ENCODE data around the gene CPT1A. TPM values are rescaled to one million over a fixed set of nuclear protein-coding genes. Genes with fewer than 3 reads are reported as not detected.

CPT1A gene
- total and polyA plus RNA-seq, 7 donors, result 12.0 to 87.8 (median 33.9) TPM

GRCh38 chr11:68766786-68767185 is 74.9 kb downstream of the CPT1A start:
- Histone ChIP-seq H3K36me3 (peaks cover 53 to 86% (median 59%) of the 10 kb centered on the region in 4 donors), H3K4me1 (no peaks in the 10 kb centered on the region), H3K27ac (no peak overlapping the region), H3K4me3 (no peak overlapping the region), H3K27me3 (no peaks in the 10 kb centered on the region), H3K9me3 (no peaks in the 10 kb centered on the region)
- intact Hi-C loops (cut with DNase I), result no loop called here
- no peak for DNase-seq
- 95 to 97% methylated on average over 8 of the region's 8 CpGs for WGBS, 2 donors
- no peak for TF ChIP-seq EP300 (IDR thresholded peaks at IDR 0.05)
- no peak for TF ChIP-seq POLR2A (IDR thresholded peaks at IDR 0.05)
- TF ChIP-seq POLR2AphosphoS5 (IDR thresholded peaks at IDR 0.05), result no peak
- TF ChIP-seq CTCF (IDR thresholded peaks at IDR 0.05), result no peak

DNA sequence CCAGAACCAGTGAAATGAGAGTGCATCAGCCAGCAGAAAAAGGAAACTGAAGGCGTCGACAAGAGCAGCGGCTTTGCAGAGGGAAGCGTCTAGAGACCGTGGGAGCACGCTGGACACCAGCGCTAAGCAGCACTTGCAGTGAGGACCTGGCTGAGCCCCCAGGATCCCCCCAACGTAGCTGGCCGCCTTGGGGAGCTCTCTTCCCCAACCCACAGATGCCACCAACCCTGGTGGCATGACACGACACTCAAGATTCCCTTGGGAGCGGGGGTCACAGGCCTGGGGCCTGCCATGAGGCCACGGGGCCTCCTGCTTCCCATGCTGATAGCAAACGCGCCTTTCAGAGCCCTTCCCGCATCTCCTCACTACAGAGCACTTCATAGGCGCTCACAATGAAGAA is 77.0 kb downstream of the CPT1A start:
- H3K4me1 ChIP-seq, result no peaks in the 10 kb centered on the region
- no peak overlapping the region for H3K4me3 ChIP-seq
- DNase-seq, result no peak
- no peaks in the 10 kb centered on the region for H3K9me3 ChIP-seq
- TF ChIP-seq POLR2A (IDR thresholded peaks at IDR 0.05), result no peak
- TF ChIP-seq POLR2AphosphoS5 (IDR thresholded peaks at IDR 0.05), result no peak
- no peak for TF ChIP-seq CTCF (IDR thresholded peaks at IDR 0.05)
- no peak for TF ChIP-seq EP300 (IDR thresholded peaks at IDR 0.05)
- H3K27me3 ChIP-seq, result no peaks in the 10 kb centered on the region
- H3K27ac ChIP-seq, result no peak overlapping the region
- intact Hi-C loops (cut with DNase I), result no loop called here
- 88 to 90% methylated on average over 16 of the region's 16 CpGs for WGBS, 2 donors
- H3K36me3 ChIP-seq, result peaks cover 53 to 86% (median 61%) of the 10 kb centered on the region in 4 donors

DNA sequence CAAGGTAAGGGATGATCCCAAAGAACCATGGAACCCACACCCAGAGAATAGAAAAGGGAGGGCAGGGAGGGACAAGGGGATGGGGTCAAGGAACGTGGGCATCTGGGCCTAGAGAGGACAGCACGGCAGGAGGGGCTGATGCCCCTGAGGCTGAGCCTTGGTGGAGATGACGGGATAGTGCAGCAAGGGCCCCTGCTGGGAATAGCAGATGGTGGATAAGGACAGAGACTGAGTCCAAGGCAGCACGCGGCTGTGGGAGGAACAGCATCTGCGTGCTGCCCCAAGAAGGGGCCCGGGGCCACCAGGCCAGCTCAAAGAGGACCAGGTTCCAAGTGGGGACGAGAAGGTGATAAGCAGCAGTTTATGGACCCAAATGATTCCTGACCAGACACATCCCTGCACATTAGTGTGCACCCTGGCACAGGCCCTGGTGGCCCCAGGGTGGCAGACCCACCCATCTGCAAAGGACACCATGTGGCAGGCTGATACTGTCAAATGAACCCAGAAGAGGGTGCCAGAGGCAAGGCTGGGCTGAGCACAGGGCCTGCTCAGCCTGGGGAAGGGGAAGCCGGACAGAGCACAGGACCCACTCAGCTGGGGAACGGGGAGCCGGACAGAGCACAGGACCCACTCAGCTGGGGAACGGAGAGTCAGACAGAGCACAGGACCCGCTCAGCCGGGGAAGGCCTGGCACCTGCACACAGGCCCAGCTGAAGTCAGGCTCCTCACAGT is 77.6 kb downstream of the CPT1A start:
- no peaks in the 10 kb centered on the region for H3K4me1 ChIP-seq
- intact Hi-C loops (cut with DNase I), result no loop called here
- TF ChIP-seq POLR2AphosphoS5 (IDR thresholded peaks at IDR 0.05) (no peak), POLR2A (IDR thresholded peaks at IDR 0.05) (no peak), CTCF (IDR thresholded peaks at IDR 0.05) (no peak), EP300 (IDR thresholded peaks at IDR 0.05) (no peak)
- DNase-seq, result no peak
- H3K27ac ChIP-seq, result no peak overlapping the region
- H3K9me3 ChIP-seq, result no peaks in the 10 kb centered on the region
- no peak overlapping the region for H3K4me3 ChIP-seq
- peaks cover 56 to 87% (median 63%) of the 10 kb centered on the region in 4 donors for H3K36me3 ChIP-seq
- 92 to 94% methylated on average over 14 of the region's 14 CpGs for WGBS, 2 donors
- H3K27me3 ChIP-seq, result no peaks in the 10 kb centered on the region

DNA sequence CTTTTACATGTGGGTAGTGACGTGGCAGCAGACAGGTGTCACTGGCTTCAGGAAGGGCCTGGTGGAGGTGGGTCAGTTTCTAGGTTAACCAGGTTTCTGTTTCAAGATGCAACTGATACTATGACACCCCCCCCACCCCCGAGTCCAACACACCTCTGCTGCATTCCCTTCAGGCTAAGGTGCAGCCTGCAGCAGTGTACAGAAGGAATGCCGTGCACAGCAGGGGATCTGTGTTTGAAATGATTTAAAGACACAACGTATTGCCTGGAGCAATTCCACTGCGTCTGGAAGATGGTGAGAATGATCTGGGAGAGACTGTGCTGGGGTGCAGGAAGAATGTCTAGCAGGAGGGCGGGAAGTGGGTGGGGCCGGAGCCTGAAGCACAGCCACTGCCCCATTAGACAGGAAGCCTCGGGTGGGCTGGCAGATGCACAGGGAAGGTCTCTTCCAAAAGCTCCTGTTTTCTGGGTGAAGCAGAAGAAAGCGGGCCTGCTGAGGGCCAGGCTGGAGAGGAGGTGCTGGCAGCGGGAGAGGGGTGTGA is 78.5 kb downstream of the CPT1A start:
- H3K27me3 ChIP-seq, result no peaks in the 10 kb centered on the region
- no peaks in the 10 kb centered on the region for H3K4me1 ChIP-seq
- no peak for DNase-seq
- H3K4me3 ChIP-seq, result no peak overlapping the region
- WGBS, 2 donors, result 79 to 81% methylated on average over 10 of the region's 10 CpGs
- no peaks in the 10 kb centered on the region for H3K9me3 ChIP-seq
- intact Hi-C loops (cut with DNase I), result no loop called here
- H3K36me3 ChIP-seq, result peaks cover 63 to 87% (median 68%) of the 10 kb centered on the region in 4 donors
- H3K27ac ChIP-seq, result no peak overlapping the region
- TF ChIP-seq POLR2AphosphoS5 (IDR thresholded peaks at IDR 0.05) (no peak), CTCF (IDR thresholded peaks at IDR 0.05) (no peak), EP300 (IDR thresholded peaks at IDR 0.05) (no peak), POLR2A (IDR thresholded peaks at IDR 0.05) (no peak)

Data from sigmoid colon (tissue), 7 donors.